ENCODE measurements around the gene PRKCB.

GRCh38 chr16:24253192-24253591, 417.4 kb downstream of the PRKCB start:
- no peak for TF ChIP-seq CTCF (IDR thresholded peaks at IDR 0.05)
- no peak for TF ChIP-seq POLR2A (IDR thresholded peaks at IDR 0.05)
